ENCODE data around the gene DMBT1.
"Not testable (repeated sequence)": the region's sequence is repeated elsewhere in the genome, so short reads cannot be mapped to it uniquely, and the experiment has no call there.

Gene DMBT1

DNA sequence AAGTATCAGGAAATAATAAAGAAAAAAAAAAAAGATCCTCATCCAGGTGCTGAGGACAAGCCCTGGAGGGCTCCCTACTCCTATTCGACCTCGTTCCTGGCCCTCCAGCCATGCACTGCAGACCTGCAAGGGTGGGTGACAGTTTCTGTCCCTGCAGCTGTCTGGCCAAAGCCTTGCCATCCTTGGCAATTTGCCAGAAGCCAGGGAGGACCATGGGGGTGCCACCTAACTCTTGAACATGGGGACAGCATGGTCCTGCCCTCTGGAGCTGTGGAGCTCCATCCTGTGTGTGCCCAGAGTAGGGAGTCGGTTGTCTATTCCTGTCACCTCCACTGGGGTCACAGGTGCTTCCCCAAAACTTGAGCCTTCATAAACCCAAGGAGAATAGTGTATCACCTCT, 27.8 kb downstream of the DMBT1 start:
- no peak for DNase-seq

DNA sequence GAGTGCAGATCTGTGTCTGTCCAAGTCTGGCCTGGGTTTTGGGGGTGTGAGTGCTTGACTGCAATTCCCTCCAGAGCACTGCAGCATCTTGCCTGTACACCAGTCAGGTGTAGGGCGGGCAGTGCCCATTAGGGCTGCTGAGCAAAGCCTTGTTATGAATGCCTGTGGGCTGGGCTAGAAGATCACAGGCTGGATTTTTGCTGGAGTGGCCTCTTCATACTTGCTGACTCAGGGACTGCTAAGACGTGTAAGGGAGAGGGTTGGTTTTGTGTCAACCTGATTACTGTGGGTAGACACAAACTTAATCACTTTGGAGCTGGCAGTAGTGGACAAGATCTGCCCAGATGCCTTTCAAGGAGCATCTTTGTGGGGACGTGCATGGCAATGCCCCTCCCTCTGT, 29.6 kb downstream of the DMBT1 start:
- DNase-seq, result no peak

DNA sequence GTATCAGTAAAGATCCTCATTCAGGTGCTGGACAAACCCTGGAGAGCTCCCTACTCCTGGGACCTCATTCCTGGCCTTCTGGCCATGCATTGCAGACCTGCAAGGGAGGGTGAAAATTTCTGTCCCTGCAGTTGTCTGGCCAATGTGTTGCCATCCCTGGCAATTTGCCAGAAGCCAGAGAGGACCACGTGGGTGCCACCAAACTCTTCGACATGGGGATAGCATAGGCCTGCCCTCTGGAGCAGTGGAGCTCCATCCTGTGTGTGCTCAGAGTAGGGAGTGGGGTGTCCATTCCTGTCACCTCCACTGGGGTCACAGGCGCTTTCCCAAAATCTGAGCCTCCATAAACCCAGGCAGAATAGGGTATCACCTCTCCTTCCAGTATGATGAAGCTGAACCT, 31.2 kb downstream of the DMBT1 start:
- no peak for DNase-seq

DNA sequence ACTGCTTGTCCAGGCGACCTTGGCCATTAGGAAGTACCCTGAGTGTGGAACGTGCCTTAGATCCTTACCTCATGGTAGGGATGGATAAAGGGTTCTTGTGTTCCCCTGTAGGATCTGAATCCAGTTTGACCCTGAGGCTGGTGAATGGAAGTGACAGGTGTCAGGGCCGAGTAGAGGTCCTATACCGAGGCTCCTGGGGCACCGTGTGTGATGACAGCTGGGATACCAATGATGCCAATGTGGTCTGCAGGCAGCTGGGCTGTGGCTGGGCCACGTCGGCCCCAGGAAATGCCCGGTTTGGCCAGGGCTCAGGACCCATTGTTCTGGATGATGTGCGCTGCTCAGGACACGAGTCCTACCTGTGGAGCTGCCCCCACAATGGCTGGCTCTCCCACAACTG, 31.6 kb downstream of the DMBT1 start:
- no peak for DNase-seq

DNA sequence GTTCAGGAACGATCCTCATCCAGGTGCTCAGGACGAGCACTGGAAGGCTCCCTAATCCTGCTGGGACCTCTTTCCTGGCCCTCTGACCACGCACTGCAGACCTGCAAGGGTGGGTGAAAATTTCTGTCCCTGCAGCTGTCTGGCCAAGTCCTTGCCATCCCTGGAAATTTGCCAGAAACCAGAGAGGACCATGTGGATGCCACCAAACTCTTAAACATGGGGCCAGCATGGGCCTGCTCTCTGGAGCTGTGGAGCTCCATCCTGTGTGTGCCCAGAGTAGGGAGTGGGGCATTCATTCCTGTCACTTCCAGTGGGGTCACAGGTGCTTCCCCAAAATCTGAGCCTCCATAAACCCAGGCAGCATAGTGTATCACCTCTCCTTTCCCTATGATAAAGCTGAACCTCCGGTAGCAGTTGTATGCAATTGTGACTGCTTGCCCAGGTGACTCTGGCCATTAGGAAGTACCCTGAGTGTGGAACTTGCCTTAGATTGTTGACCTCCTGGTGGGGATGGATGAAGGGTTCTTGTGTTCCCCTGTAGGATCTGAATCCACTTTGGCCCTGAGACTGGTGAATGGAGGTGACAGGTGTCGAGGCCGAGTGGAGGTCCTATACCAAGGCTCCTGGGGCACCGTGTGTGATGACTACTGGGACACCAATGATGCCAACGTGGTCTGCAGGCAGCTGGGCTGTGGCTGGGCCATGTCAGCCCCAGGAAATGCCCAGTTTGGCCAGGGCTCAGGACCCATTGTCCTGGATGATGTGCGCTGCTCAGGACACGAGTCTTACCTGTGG, 57.1 kb downstream of the DMBT1 start:
- no peak for DNase-seq

DNA sequence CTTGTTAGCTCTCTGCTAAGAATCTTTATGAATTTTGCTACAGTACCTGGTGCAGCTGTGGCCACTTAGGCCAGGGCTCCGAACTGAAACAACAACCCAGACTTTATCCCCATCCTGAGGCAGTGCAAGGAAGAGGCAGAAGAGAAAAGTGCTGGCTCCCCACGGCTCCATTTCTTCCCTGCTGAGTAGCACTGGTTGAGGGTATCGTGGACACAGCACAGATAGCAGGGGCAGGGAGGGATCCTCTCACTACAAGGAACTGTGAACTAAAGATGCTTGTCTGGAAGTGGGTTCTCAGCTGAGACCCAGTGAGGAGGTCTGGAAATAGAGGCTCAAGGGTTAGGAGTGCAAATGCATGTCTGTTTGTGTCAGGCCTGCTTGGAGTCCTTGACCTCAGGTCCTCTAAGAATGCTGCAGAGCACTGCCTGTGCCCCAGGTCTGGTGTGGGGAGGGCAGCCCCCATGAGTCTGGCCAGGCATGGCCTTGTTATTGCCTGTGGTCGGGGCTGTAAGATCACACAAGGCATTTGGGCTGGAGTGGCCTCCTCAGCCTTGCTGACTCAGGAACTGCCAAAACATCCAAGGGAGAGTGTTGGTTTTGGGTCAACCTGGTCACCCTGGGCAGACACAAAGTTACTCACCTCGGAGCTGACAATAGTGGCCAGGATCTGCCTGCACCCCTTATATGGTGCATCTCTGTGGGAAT, 58.1 kb downstream of the DMBT1 start:
- no peak for DNase-seq

DNA sequence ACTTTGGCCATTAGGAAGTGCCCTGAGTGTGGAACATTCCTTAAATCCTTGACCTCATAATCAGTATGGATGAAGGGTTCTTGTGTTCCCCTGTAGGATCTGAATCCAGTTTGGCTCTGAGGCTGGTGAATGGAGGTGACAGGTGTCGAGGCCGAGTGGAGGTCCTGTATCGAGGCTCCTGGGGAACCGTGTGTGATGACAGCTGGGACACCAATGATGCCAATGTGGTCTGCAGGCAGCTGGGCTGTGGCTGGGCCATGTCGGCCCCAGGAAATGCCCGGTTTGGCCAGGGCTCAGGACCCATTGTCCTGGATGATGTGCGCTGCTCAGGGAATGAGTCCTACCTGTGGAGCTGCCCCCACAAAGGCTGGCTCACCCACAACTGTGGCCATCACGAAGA, 60.4 kb downstream of the DMBT1 start:
- DNase-seq, result not testable (repeated sequence)

DNA sequence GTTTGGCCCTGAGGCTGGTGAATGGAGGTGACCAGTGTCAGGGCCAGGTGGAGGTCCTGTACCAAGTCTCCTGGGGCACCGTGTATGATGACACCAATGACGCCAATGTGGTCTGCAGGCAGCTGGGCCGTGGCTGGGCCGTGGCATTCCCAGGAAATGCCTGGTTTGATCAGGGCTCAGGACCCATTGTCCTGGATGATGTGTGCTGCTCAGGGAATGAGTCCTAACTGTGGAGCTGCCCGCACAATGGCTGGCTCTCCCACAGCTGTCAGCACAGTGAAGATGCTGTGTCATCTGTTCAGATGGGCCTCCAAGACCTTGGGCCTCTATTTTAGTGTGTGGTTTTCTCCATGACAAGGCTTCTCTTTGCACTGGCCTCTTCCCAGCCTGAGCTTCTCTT, 64.0 kb downstream of the DMBT1 start:
- DNase-seq, result no peak

DNA sequence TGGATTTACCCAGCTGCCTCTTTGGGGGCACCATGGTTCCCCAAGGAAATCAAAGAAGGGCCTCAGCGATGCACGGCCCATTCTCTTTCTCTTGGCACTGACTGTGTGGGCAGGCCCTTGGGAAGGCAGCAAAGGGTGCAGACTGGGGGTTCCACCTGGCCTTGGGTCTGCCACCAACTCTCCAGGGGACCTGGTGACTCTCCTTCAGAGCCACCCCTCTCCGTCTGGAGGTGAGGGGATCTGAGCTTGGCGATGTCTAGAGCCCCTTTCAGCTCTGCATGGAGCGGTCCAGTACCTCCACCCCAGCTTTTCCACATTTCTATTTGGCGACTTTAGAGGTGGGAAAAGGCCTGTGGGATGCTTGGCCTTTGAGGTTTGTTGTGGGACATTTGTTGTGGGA, 70.0 kb downstream of the DMBT1 start:
- no peak for DNase-seq

DNA sequence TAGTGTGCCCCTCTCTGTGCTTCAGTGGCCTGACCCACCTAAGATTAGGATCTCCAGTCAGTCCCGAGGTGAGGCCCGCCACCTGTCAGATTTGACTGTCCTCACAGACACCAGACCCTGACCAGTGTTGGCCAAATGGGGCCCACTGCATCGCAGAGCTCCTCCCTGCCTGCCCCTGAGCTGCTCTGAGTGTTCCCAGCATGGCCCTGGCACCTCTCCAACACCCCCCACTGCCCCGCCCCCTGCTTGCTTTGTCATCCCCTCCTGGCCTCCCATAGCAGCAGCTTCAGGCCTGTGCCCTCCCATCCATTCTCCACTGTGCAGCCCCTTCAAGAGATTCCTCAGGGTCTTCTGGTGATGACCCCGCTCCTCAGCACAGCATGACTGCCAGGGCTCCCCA, 71.5 kb downstream of the DMBT1 start:
- no peak for DNase-seq

DNA sequence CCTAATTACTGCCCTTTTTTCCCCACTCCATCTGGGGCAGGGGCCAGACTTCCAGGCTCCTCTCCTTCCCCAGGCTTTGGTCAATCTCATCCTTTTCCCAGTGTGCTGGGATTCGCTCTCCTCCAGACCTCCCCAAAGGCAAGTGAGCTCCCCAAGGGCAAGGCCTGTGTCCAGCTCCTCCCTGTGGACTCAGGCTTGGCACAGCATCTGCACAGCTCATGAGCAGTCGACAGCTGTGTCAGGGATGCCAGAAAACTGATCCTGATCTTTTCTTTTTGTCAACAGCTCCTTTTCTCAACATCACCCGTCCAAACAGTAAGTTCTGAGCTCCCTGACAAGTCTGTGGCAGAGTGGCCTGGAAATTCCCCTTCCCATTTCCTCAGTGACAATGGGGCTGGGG, 72.0 kb downstream of the DMBT1 start:
- no peak for DNase-seq

DNA sequence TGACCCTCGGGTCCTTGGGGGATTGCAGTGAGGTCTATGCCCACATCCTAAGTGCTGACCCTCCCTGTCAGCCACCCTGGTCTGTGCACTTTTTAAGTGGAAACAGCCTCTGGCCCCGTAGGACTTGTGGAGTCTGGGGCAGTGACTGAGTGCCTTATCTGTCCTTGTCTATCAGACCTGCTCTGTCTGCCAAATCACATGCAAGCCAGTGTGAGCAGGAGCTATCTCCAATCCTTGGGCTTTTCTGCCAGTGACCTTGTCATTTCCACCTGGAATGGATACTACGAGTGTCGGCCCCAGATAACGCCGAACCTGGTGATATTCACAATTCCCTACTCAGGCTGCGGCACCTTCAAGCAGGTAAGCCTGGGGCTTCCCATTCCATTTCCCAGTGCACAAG, 76.4 kb downstream of the DMBT1 start:
- DNase-seq, result no peak

DNA sequence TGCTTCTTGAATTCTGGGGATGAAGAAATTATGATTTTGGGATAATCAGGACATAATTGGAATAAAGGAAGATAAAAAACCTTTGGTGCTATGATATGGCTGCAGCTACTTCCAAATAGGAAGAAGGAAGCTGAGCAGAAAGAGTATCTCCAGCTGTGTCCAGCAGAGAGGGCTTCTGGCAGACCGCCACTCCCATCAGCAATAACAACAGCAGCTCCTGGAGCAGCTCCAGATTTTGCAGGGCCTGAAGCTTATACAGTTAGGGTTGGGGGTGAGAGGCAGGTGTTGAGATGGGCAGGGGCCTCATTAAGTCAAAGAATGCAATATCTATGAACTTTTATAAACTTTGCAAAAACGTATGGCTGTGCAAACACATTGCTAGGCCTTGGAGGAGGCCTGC, 76.8 kb downstream of the DMBT1 start:
- peak in 1 of 2 donors; percentile 18 for DNase-seq

DNA sequence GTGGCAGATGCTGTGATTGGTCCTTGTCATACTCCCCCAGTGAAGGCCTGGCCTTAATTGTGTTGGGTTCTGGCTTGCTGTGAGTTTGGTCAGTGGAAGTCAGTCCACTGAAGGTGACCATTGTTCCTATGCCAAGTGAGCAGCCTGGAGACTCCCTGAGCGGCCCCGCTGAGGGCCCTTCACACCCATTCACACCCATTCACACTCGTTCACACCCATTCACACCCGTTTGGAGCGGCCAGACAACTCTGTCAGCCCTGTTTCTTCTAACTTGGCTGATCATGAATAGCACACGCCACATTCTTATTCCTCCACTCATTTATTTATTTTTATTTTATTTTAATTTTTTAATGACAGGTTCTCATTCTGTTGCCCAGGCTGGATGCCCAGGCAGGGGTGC, 77.6 kb downstream of the DMBT1 start:
- DNase-seq, result no peak

DNA sequence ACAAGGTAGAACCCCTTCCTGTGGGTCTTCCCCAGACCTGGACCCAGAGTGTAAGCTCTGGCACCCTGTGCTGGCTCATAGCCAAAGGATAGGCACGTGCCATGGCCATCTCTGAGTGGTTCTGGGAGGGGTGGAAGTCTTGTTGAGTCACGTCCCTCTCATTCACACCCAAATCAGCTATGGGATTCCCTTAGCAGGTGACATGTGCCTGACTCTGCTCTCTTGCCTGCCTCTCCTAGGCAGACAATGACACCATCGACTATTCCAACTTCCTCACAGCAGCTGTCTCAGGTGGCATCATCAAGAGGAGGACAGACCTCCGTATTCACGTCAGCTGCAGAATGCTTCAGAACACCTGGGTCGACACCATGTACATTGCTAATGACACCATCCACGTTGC, 79.2 kb downstream of the DMBT1 start:
- DNase-seq, result no peak

DNA sequence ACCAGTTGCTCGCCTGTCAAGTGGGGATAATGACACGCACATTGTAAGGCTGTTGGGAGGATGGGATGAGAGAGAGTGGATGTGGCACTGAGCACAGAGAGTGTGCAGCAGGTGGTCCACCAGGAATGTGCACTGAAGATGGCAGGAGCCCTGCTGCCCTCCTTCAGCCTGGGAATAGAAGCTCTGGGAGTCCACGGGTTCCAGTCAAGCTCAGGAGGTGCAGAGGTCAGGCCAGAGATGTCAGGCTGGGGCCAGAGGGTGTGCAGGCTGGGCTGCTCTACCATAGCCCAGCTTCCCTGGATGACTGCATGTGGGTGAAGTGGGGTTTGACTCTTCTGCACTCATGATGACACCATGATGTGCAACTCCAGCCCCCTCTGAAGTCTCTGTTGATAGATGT, 80.4 kb downstream of the DMBT1 start:
- no peak for DNase-seq

DNA sequence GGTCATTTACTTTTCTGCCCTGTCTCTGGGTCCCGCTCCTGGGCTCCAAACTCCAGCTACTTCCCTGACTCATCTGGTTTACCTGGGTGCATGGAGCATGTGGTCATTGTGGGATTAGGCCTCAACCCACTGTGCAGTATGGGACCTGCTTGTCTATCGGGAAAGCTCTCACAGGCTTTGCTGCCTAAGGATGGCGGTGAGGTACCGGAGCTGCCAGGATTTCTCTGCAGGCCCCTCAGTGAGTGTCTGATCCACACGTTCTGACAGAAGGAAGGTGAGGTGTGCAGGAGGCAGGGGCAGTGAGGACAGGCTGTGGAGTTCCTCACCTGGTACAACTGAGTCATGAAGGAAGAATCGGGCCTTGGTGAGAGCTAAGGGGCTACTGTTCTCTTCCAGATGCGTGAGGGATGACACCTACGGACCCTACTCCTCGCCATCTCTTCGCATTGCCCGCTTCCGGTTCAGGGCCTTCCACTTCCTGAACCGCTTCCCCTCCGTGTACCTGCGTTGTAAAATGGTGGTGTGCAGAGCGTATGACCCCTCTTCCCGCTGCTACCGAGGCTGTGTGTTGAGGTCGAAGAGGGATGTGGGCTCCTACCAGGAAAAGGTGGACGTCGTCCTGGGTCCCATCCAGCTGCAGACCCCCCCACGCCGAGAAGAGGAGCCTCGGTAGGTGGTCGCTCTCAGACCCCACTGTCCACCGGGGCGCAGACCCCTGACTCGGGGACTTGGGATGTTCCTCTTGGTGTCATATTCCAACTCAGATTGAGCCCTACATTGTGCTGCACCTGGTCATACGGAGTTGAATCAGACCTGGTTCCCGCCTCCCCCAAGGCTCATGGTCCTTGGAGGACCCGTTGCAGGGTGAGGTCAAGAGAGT, 82.4 kb downstream of the DMBT1 start:
- no peak for DNase-seq

DNA sequence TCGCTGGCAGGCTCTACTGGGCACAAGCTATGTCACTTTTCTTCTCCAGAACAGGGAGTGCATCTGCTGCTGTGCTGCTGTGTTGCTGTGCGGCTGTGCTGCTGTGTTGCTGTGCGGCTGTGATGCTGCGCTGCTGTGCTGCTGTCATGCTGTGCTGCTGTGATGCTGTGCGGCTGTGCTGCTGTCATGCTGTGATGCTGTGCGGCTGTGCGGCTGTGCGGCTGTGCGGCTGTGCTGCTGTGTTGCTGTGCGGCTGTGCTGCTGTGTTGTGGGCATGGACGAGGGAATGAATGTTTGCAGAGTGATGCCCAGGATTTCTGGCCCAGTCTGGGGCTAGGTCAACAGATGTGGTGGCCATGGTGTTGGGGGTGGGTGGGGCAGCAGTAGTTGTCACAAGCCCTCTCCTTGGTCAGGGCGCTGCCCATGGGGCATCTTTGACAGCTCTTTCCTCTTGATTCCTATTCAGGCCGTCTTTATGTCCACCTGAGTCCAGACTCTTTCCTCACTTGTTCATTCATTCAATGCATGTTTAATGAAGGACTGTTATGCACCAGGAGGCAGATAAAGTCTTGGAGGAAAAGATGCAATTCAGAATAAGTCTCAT, 83.5 kb downstream of the DMBT1 start:
- no peak for DNase-seq

DNA sequence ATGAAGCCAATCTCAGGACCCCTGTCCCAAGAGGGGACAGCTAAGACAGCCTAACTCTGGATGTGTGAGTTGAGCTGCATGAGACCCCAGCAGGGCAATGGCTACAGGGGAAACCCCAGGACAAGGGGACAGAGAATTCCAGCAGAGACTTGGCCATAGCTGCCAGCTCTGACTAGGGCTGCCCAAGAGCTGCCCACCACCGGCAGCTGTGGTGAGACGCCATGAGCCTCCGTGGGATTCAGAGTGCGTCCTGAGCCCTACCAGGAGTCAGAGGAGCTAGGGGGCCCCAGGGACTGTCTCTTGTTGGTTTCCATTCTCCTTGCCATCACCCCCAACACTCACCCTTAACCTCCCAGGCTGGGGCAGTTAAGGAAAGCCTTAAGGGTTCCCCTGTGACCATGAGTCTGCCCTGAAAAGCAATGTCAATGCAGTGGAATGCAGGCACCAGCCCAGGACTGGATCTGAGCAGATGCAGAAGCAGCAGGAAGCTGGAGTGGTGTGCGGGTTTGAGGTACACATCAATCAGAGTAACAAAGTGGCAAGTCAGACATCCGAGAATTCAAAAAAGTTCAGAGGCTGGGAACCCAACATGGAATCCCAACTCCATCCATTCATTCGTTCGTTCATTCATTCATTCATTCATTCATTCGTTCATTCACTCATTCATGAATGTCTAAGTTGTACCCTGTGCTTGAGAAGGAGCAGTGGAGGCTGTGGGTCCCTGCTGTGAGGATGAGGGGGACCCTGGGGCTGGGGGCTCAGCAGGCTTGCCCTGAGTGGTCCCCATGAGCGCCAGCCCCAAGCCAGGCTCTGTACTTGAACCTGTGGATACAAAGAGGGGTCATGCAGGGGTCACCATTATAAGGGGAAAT, 86.2 kb downstream of the DMBT1 start:
- DNase-seq, result no peak

DNA sequence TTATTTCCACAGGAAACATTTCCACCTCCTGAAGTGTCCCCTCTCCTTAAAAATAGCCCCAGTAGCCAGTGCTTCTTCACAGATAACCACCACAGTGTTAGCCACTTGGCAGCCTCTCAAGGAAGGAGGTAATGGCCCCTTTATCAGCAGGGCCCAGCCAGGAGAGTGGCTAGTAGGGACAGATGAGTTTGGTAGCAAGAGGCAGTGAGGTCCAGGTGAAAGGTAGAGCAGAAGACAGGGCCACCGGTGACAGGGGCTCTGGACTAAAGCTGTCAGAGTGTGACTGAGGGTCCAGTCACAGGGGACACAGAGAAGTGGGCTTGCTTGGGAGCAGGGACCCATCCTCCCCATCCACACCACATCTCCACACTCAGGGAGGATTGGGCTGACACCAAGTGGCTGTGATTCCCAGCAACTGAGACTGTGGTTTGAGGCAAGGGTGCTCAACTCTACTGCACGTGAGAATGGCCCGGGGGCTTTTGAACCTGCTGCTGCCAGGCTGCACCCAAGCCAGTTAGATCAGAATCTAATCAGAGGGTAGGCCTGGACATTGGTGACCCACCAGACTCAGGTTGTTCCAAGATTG, 86.9 kb downstream of the DMBT1 start:
- no peak for DNase-seq

DNA sequence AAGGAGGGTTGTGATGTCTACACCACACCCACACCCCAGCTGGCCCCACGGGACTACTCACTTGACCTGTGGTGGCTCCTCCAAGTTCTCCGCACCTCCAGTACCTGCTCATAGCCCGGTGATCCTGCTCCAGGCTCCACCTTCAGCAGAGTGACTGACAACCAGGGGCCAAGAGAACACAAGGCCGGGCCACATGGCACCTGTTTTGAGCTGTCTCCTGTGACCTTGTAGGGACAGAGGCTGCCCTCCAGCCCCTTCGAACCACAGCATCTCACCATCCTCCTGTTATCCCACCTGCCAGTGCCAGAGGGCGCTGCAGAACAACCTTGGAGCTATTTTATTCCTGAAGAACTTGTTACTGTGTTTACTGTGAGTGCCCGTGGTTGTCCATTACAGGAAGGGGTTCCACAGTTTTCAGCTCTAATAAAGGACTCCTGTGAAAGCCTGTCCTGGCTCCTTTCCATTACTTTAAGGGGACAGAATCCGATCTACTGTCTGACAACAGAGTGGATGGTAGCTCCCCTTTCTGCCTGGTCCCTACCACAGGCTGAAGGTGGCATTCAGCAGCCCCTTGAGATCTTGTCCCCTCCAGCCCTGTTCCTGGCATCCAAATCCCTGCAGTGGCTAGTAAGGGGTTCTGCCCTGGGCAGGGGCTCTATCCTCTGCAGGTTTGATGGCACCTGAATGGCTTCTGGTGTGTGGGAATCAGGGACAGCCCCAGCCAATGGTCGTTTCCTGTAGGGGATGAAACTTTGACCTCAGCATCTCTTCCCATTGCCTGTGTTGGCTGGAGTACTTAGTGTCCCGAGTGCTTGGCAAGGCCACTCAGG, 88.3 kb downstream of the DMBT1 start:
- DNase-seq, result peak; percentile 32 to 60
